Measurements from ENCODE around the gene CDNF.

CDNF gene

GRCh38 chr10:14837757-14838581 lies at the start of gene CDNF, which contains the start of the genes HSPA14 and MSANTD7:
TSS of gene CDNF (minus strand) at chr10:14838037. CDS start at chr10:14837946, 91 bp downstream.
TSS of gene HSPA14 (plus strand) at chr10:14838306. CDS start at chr10:14838403, 97 bp downstream.
TSS of gene MSANTD7 (plus strand) at chr10:14838306. CDS start at chr10:14842285, 3,979 bp downstream.
- peak; percentile 99 for DNase-seq (ENCODE audit: extremely low read depth, low read depth)
- no peak for TF ChIP-seq CTCF (IDR thresholded peaks at IDR 0.05; ENCODE audit: low read depth, low read length)

- TF ChIP-seq CTCF (IDR thresholded peaks at IDR 0.05; ENCODE audit: low read depth, low read length) = no peak
- no peak for DNase-seq (ENCODE audit: extremely low read depth, low read depth)
Observed at GRCh38 chr10:14884082-14884481, 46.2 kb upstream of the CDNF start.

- no peak for TF ChIP-seq CTCF (IDR thresholded peaks at IDR 0.05; ENCODE audit: low read depth, low read length)
- no peak for DNase-seq (ENCODE audit: extremely low read depth, low read depth)
Observed at GRCh38 chr10:14880229-14880628, 42.4 kb upstream of the CDNF start.

GRCh38 chr10:14879928-14880193 lies 42.0 kb upstream of the CDNF start:
- TF ChIP-seq CTCF (IDR thresholded peaks at IDR 0.05; ENCODE audit: low read depth, low read length) = no peak
- DNase-seq (ENCODE audit: extremely low read depth, low read depth) = no peak

GRCh38 chr10:14879124-14879927 lies 41.5 kb upstream of the CDNF start:
- TF ChIP-seq CTCF (IDR thresholded peaks at IDR 0.05; ENCODE audit: low read depth, low read length) = no peak
- DNase-seq (ENCODE audit: extremely low read depth, low read depth) = no peak

GRCh38 chr10:14878266-14879123 lies 40.7 kb upstream of the CDNF start, which contains the start of gene SUV39H2:
TSS of gene SUV39H2 (plus strand) at chr10:14878866. CDS start at chr10:14878889, 23 bp downstream.
- TF ChIP-seq CTCF (IDR thresholded peaks at IDR 0.05; ENCODE audit: low read depth, low read length) = peak; percentile 6; the same call in 1 of the 2 replicates
- peak; percentile 86 for DNase-seq (ENCODE audit: extremely low read depth, low read depth)

Data from AG09319 (cell line).